Panc1 (cell line): Measurements from ENCODE around the gene HCAR2.

Source experiments
- CTCF ChIP-seq: fragments of 450-650 bp; IDR thresholded peaks from 2 replicates; pipeline ENCODE4 v1.5.1; 2017; ENCODE audit warnings: mild to moderate bottlenecking
- POLR2AphosphoS5 ChIP-seq: IDR thresholded peaks from 2 replicates; pipeline ENCODE4 v1.6.1; 2012; ENCODE audit warnings: mild to moderate bottlenecking, low read depth, low read length, moderate library complexity
- TCF7L2 ChIP-seq: IDR thresholded peaks from 2 replicates; pipeline ENCODE4 v1.6.1; 2011; ENCODE audit warnings: mild to moderate bottlenecking, low read depth, low read length, inconsistent platforms

- TF ChIP-seq CTCF (no peak), POLR2AphosphoS5 (no peak), TCF7L2 (no peak)
Observed at GRCh38 chr12:122749569-122750332, 46.6 kb upstream of the HCAR2 start.
